MM.1S (cell line): ENCODE results near the gene DIP2C.
"Not testable (repeated sequence)": the region's sequence is repeated elsewhere in the genome, so short reads cannot be mapped to it uniquely, and the experiment has no call there.

Source experiments
- DNase-seq: peaks from one replicate; pipeline ENCODE4 v3.0.0-alpha.2; 2015
- H2AFZ ChIP-seq: fragments of 300-600 bp; sonication (generic); 2 replicates; pipeline ENCODE4 v1.6.0; 2016; ENCODE audit warnings: antibody characterized with exemption, low read length
- H3F3A ChIP-seq: fragments of 300-600 bp; sonication (generic); 2 replicates; pipeline ENCODE4 v1.6.1; 2016; ENCODE audit warnings: mild to moderate bottlenecking, antibody characterized with exemption, low read length, moderate library complexity, mixed read lengths; ENCODE audit not compliant: insufficient read depth
- H3K27ac ChIP-seq: fragments of 300-600 bp; sonication (generic); 2 replicates; pipeline ENCODE4 v1.5.1; 2016; ENCODE audit warnings: mild to moderate bottlenecking, low read length
- H3K27me3 ChIP-seq: fragments of 300-600 bp; sonication (generic); replicated peaks from 2 replicates; pipeline ENCODE4 v1.6.0; 2016; ENCODE audit warnings: low read length; ENCODE audit not compliant: insufficient read depth
- H3K36me3 ChIP-seq: fragments of 300-600 bp; sonication (generic); replicated peaks from 2 replicates; pipeline ENCODE4 v1.6.1; 2016; ENCODE audit warnings: mild to moderate bottlenecking, low read length, mixed read lengths; ENCODE audit not compliant: insufficient read depth
- H3K4me1 ChIP-seq: fragments of 300-600 bp; sonication (generic); 2 replicates; pipeline ENCODE4 v1.6.1; 2016; ENCODE audit warnings: low read length, mixed read lengths
- H3K4me2 ChIP-seq: fragments of 300-600 bp; sonication (generic); 2 replicates; pipeline ENCODE4 v1.6.0; 2016; ENCODE audit warnings: low read depth, low read length
- H3K4me3 ChIP-seq: fragments of 300-600 bp; sonication (generic); 2 replicates; pipeline ENCODE4 v1.5.1; 2016; ENCODE audit warnings: low read length, mixed read lengths
- H3K79me2 ChIP-seq: fragments of 300-600 bp; sonication (generic); 2 replicates; pipeline ENCODE4 v1.6.1; 2016; ENCODE audit warnings: mixed run types, low read length, mixed read lengths
- H3K9ac ChIP-seq: fragments of 300-600 bp; sonication (generic); 2 replicates; pipeline ENCODE4 v1.6.1; 2016; ENCODE audit warnings: low read length, mixed read lengths
- H3K9me2 ChIP-seq: fragments of 300-600 bp; sonication (generic); replicated peaks from 2 replicates; pipeline ENCODE4 v1.6.1; 2016; ENCODE audit warnings: mild to moderate bottlenecking, low read length, mixed read lengths; ENCODE audit not compliant: insufficient read depth
- H3K9me3 ChIP-seq: fragments of 300-600 bp; sonication (generic); replicated peaks from 2 replicates; pipeline ENCODE4 v1.6.1; 2016; ENCODE audit warnings: mild to moderate bottlenecking, low read length, mixed read lengths; ENCODE audit not compliant: insufficient read depth
- H4K20me1 ChIP-seq: fragments of 300-600 bp; sonication (generic); 2 replicates; pipeline ENCODE4 v1.6.1; 2016; ENCODE audit warnings: mild to moderate bottlenecking, low read length, moderate library complexity, mixed read lengths; ENCODE audit not compliant: insufficient read depth
- CTCF ChIP-seq: fragments of 300-600 bp; sonication (generic); IDR thresholded peaks from 2 replicates; pipeline ENCODE4 v1.5.1; 2016; ENCODE audit warnings: antibody characterized with exemption, low read length, mixed read lengths
- EZH2 ChIP-seq: fragments of 300-600 bp; sonication (generic); optimal IDR thresholded peaks from 2 replicates; pipeline ENCODE3; 2017; ENCODE audit warnings: low read depth, mild to moderate bottlenecking, antibody characterized with exemption, low read length, mixed read lengths
- EZH2phosphoT487 ChIP-seq: fragments of 300-600 bp; sonication (generic); IDR thresholded peaks from 2 replicates; pipeline ENCODE4 v1.6.1; 2018; ENCODE audit warnings: antibody characterized with exemption, low read length

DIP2C gene

GRCh38 chr10:396535-397220, 292.8 kb downstream of the DIP2C start:
- Histone ChIP-seq H3F3A (no peaks in the 10 kb centered on the region), H2AFZ (no peak overlapping the region), H3K4me1 (no peaks in the 10 kb centered on the region), H3K27ac (no peak overlapping the region), H3K9me2 (no peaks in the 10 kb centered on the region), H4K20me1 (no peaks in the 10 kb centered on the region), H3K36me3 (no peaks in the 10 kb centered on the region), H3K9me3 (no peaks in the 10 kb centered on the region), H3K4me2 (no peak overlapping the region), H3K27me3 (no peaks in the 10 kb centered on the region), H3K9ac (no peak overlapping the region), H3K79me2 (no peaks in the 10 kb centered on the region), H3K4me3 (no peak overlapping the region)
- no peak for DNase-seq
- TF ChIP-seq EZH2 (no peak), EZH2phosphoT487 (no peak), CTCF (no peak)

- Histone ChIP-seq H3K27me3 (no peaks in the 10 kb centered on the region), H4K20me1 (no peaks in the 10 kb centered on the region), H3K27ac (no peak overlapping the region), H2AFZ (no peak overlapping the region), H3K9ac (no peak overlapping the region), H3K9me2 (no peaks in the 10 kb centered on the region), H3K36me3 (no peaks in the 10 kb centered on the region), H3K9me3 (no peaks in the 10 kb centered on the region), H3K79me2 (no peaks in the 10 kb centered on the region), H3F3A (no peaks in the 10 kb centered on the region), H3K4me1 (no peaks in the 10 kb centered on the region), H3K4me3 (no peak overlapping the region), H3K4me2 (no peak overlapping the region)
- TF ChIP-seq CTCF: no peak
- DNase-seq: no peak
Measured at GRCh38 chr10:396107-396506, 293.4 kb downstream of the DIP2C start.

GRCh38 chr10:395665-396064, 293.8 kb downstream of the DIP2C start:
- H3K27me3 ChIP-seq: no peaks in the 10 kb centered on the region
- H4K20me1 ChIP-seq: no peaks in the 10 kb centered on the region
- no peak for TF ChIP-seq CTCF
- TF ChIP-seq EZH2: no peak
- H3K27ac ChIP-seq: no peak overlapping the region
- no peaks in the 10 kb centered on the region for H3K79me2 ChIP-seq
- H3K4me2 ChIP-seq: no peak overlapping the region
- H3K9me2 ChIP-seq: no peaks in the 10 kb centered on the region
- H3K36me3 ChIP-seq: no peaks in the 10 kb centered on the region
- no peak overlapping the region for H3K4me3 ChIP-seq
- H3K9me3 ChIP-seq: no peaks in the 10 kb centered on the region
- H3F3A ChIP-seq: no peaks in the 10 kb centered on the region
- DNase-seq: no peak
- H3K9ac ChIP-seq: no peak overlapping the region
- no peak overlapping the region for H2AFZ ChIP-seq
- H3K4me1 ChIP-seq: no peaks in the 10 kb centered on the region

- not testable (repeated sequence) for DNase-seq
Measured at GRCh38 chr10:394439-395101, 294.9 kb downstream of the DIP2C start.

More at GRCh38 chr10:394439-395101, 294.9 kb downstream of the DIP2C start:
- H4K20me1 ChIP-seq, H3K36me3 ChIP-seq, H3K9me2 ChIP-seq, H2AFZ ChIP-seq, H3K27ac ChIP-seq, H3K9ac ChIP-seq, H3K27me3 ChIP-seq, H3K9me3 ChIP-seq, H3K4me1 ChIP-seq, H3F3A ChIP-seq, H3K4me3 ChIP-seq, H3K79me2 ChIP-seq, H3K4me2 ChIP-seq: not testable (repeated sequence)
